Measurements from ENCODE around the gene CASQ1. TPM values are rescaled to one million over a fixed set of nuclear protein-coding genes. Genes with fewer than 3 reads are reported as not detected.

The CASQ1 gene
- total RNA-seq, 1 donor from 2014 or later = not detected

DNA sequence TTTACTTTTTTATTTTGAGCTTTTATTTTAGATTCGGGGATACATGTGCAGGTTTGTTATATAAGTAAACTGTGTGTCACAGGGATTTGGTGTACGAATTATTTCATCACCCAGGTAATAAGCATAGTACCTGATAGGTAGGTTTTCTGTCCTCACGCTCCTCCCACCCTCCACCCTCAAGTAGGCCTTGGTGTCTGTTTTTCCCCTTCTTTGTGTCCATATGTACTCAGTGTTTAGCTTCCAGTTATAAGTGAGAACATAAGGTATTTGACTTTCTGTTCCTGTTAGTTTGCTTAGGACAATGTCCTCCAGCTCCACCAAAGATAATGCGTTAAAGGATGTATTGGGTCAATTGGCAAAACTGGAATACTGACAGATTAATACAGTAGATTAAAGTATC is 33.2 kb upstream of the CASQ1 start:
- Mint-ChIP-seq H3K4me1 (ENCODE audit: low read depth, unreplicated experiment) (no peaks in the 10 kb centered on the region), H3K36me3 (ENCODE audit: unreplicated experiment) (no peaks in the 10 kb centered on the region), H3K9me3 (ENCODE audit: unreplicated experiment) (peaks cover 2% of the 10 kb centered on the region)

DNA sequence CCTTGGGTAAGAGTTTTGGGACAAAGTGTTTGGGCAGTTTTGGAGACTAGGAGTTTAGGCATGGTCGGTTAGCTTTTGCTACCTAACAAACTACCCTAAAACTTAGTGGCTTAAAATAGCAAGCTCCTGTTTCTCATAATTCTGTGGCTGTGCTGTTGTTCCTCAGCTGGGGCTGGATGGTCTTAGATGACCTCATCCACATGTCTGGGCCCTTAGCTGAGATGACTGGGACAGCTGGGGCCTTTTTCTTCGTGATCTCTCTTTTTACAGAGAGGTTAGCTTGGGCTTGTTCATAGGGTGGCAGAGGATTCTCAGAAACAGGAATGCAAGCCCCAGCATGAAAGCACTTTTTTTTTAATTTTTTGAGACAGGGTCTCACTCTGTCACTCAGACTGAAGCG is 32.3 kb upstream of the CASQ1 start:
- Mint-ChIP-seq H3K9me3 (ENCODE audit: unreplicated experiment) (peaks cover 2% of the 10 kb centered on the region), H3K4me3 (ENCODE audit: unreplicated experiment) (no peak overlapping the region), H3K27me3 (ENCODE audit: unreplicated experiment) (no peaks in the 10 kb centered on the region), H3K36me3 (ENCODE audit: unreplicated experiment) (no peaks in the 10 kb centered on the region), H3K4me1 (ENCODE audit: low read depth, unreplicated experiment) (no peaks in the 10 kb centered on the region), H3K27ac (ENCODE audit: unreplicated experiment) (no peak overlapping the region)
- TF ChIP-seq, protein P1, sequence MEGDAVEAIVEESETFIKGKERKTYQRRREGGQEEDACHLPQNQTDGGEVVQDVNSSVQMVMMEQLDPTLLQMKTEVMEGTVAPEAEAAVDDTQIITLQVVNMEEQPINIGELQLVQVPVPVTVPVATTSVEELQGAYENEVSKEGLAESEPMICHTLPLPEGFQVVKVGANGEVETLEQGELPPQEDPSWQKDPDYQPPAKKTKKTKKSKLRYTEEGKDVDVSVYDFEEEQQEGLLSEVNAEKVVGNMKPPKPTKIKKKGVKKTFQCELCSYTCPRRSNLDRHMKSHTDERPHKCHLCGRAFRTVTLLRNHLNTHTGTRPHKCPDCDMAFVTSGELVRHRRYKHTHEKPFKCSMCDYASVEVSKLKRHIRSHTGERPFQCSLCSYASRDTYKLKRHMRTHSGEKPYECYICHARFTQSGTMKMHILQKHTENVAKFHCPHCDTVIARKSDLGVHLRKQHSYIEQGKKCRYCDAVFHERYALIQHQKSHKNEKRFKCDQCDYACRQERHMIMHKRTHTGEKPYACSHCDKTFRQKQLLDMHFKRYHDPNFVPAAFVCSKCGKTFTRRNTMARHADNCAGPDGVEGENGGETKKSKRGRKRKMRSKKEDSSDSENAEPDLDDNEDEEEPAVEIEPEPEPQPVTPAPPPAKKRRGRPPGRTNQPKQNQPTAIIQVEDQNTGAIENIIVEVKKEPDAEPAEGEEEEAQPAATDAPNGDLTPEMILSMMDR (IDR thresholded peaks at IDR 0.05; ENCODE audit: partially characterized antibody, unreplicated experiment) = no peak
- no peak for DNase-seq

More for the DNA sequence above, 33.2 kb upstream of the CASQ1 start:
- no peak overlapping the region for H3K4me3 Mint-ChIP-seq (ENCODE audit: unreplicated experiment)
- H3K27ac Mint-ChIP-seq (ENCODE audit: unreplicated experiment) = no peak overlapping the region
- no peak for DNase-seq
- H3K27me3 Mint-ChIP-seq (ENCODE audit: unreplicated experiment) = no peaks in the 10 kb centered on the region
- TF ChIP-seq, protein P1 (IDR thresholded peaks at IDR 0.05; ENCODE audit: partially characterized antibody, unreplicated experiment) = no peak

DNA sequence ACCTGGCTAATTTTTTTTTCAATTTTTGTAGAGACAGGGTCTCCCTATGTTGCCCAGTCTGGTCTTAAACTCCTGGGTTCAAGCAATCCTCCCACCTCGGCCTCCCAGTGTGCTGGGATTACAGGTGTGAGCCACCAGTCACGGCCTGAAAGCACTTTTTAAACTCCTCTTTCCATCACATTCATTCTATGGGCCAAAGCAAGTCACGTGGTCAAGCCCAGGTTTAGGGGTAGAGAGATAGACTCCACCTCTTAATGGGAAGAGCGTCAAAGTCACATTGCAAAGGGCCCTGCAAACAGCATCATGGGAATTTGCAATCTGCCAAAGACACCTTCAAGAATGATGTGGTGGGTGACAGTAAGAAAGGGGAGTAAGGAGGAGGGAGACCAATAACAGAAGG is 31.8 kb upstream of the CASQ1 start:
- TF ChIP-seq, protein P1 (IDR thresholded peaks at IDR 0.05; ENCODE audit: partially characterized antibody, unreplicated experiment) = no peak
- Mint-ChIP-seq H3K36me3 (ENCODE audit: unreplicated experiment) (no peaks in the 10 kb centered on the region), H3K4me3 (ENCODE audit: unreplicated experiment) (no peak overlapping the region), H3K4me1 (ENCODE audit: low read depth, unreplicated experiment) (no peaks in the 10 kb centered on the region), H3K9me3 (ENCODE audit: unreplicated experiment) (peaks cover 3% of the 10 kb centered on the region), H3K27me3 (ENCODE audit: unreplicated experiment) (no peaks in the 10 kb centered on the region), H3K27ac (ENCODE audit: unreplicated experiment) (no peak overlapping the region)
- no peak for DNase-seq

DNA sequence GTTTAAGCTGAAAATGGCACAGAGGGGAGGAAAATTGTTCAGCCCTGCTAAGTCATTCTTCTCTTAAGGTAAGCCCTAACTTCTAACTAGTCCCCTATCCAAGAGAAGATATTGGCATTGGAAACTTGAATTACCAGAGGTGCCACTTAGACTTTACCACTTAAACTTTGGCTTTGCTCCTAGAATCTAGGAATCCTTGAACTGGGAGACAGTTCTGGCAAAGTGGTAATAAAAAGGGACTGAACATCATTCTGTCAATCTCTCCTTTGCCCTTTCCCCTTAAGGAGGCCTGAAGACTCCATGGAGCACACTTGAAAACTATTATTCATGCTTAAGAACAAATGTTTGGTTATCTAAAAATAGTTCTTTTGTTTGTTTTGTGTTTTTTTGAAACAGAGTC is 30.5 kb upstream of the CASQ1 start:
- Mint-ChIP-seq H3K4me1 (ENCODE audit: low read depth, unreplicated experiment) (no peaks in the 10 kb centered on the region), H3K27ac (ENCODE audit: unreplicated experiment) (no peak overlapping the region), H3K4me3 (ENCODE audit: unreplicated experiment) (no peak overlapping the region), H3K9me3 (ENCODE audit: unreplicated experiment) (peaks cover 4% of the 10 kb centered on the region), H3K27me3 (ENCODE audit: unreplicated experiment) (no peaks in the 10 kb centered on the region), H3K36me3 (ENCODE audit: unreplicated experiment) (no peaks in the 10 kb centered on the region)
- TF ChIP-seq, protein P1 (IDR thresholded peaks at IDR 0.05; ENCODE audit: partially characterized antibody, unreplicated experiment) = no peak
- no peak for DNase-seq

DNA sequence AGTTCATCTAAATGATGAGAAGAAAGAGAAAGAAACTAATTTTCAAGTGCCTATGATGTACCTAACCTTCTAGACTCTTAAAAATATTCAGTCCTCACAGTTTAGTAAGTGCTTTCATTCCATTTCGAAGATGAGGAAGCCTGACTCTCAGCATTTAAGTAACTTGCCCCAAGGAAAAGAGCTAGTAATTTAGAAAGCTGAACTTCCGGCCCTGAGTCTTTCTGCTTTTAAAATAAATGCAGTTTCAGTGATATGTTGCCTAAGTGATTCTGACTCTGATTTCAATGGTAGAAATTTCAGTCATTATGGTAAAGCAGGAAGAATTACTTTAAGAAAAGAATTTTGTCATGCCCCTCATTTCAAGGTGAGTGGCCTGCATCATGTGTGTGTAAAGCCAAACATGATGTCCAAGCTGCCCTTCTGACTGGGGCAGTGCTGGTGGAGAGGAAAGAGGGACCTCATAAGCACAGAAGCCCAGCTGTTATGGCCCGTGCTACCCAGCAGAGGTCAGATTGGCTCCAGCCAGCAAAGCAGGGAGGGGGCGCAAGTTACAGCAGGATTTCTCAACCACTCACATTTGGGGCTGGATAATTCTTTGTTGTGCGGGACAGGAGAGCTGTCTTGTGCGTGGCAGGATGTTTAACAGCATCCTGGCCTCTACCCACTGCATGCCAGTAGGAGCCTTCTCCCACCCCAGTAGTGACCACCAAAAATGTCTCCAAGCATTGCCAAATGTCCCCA is 28.2 kb upstream of the CASQ1 start:
- DNase-seq = peak; percentile 34
- Mint-ChIP-seq H3K4me3 (ENCODE audit: unreplicated experiment) (no peak overlapping the region), H3K4me1 (ENCODE audit: low read depth, unreplicated experiment) (no peaks in the 10 kb centered on the region), H3K36me3 (ENCODE audit: unreplicated experiment) (no peaks in the 10 kb centered on the region), H3K9me3 (ENCODE audit: unreplicated experiment) (peaks cover 2% of the 10 kb centered on the region), H3K27ac (ENCODE audit: unreplicated experiment) (no peak overlapping the region), H3K27me3 (ENCODE audit: unreplicated experiment) (peaks cover 2% of the 10 kb centered on the region)
- TF ChIP-seq, protein P1 (IDR thresholded peaks at IDR 0.05; ENCODE audit: partially characterized antibody, unreplicated experiment) = no peak

All from glutamatergic neuron (in vitro differentiated cells).